ENCODE data around the gene MS4A4E.

The MS4A4E gene

DNA sequence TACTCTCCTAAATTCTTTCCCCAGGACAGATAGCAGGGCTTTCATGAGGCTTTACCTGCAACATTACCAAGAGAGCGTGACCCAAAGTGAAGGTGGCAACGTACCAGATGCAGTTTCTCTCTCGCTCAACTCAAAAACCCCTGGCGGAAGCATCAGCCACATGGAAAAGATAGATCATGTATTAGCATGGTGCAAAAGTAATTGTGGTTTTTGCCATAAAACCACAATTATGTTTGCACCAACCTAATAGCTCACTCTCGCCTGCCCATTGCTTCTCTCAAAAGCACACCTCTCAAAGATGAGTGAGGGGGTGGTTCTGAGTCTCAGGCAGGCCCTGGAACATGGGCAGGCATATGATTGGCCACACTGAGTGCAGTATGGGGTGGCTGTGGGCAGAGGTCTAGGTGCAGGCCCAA lies 67.1 kb downstream of the MS4A4E start:
- no peak for DNase-seq (ENCODE audit: low read depth in 2 of 2)

DNA sequence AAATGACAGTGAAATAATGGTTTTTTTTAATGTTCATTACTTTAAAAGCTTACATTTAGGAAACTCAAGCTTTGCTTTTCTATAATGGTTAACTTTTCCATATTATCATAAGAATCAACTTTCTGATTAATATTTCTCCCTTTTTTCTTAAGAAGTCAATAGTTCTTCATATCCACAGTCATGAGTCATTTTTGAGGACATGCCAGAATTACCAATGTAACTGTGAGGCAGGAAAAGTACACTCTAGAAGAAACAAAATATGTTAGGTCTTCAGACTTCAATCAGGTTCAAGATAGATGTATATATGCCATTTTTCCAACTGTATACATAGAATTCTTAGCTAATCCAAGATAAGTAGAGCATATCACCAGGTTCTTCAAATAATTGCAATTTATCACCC lies 70.9 kb downstream of the MS4A4E start:
- H3K4me3 ChIP-seq (replicated peaks in 1 of 2; ENCODE audit: low read depth in 2 of 2, low read length in 2 of 2): no peak overlapping the region
- no peak for DNase-seq (ENCODE audit: low read depth in 2 of 2)
- TF ChIP-seq, protein P1, sequence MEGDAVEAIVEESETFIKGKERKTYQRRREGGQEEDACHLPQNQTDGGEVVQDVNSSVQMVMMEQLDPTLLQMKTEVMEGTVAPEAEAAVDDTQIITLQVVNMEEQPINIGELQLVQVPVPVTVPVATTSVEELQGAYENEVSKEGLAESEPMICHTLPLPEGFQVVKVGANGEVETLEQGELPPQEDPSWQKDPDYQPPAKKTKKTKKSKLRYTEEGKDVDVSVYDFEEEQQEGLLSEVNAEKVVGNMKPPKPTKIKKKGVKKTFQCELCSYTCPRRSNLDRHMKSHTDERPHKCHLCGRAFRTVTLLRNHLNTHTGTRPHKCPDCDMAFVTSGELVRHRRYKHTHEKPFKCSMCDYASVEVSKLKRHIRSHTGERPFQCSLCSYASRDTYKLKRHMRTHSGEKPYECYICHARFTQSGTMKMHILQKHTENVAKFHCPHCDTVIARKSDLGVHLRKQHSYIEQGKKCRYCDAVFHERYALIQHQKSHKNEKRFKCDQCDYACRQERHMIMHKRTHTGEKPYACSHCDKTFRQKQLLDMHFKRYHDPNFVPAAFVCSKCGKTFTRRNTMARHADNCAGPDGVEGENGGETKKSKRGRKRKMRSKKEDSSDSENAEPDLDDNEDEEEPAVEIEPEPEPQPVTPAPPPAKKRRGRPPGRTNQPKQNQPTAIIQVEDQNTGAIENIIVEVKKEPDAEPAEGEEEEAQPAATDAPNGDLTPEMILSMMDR (IDR thresholded peaks at IDR 0.05; ENCODE audit: low read depth, low read length): no peak

More for the DNA sequence above, 67.1 kb downstream of the MS4A4E start:
- TF ChIP-seq, protein P1 (IDR thresholded peaks at IDR 0.05; ENCODE audit: low read depth, low read length): no peak
- H3K4me3 ChIP-seq (replicated peaks in 1 of 2; ENCODE audit: low read depth in 2 of 2, low read length in 2 of 2): no peak overlapping the region

DNA sequence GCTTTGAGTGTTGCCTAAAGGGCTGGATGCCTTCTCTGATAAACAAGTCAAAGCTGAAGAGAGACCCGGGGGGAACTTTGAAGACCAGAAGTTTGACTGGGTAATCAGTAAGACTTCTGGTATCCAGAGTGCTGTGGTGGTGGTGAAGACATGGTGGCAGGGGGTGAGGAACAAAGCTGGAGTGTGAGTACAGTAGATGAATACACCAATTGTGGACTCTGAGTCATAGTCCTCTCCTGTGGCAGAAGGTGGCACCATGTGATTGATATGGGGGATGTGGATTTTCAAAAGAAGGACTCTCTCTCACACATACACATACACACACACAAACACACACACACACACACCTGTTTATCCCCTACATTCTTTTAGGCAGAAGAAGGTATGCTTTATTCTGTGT lies 72.4 kb downstream of the MS4A4E start:
- H3K4me3 ChIP-seq (replicated peaks in 1 of 2; ENCODE audit: low read depth in 2 of 2, low read length in 2 of 2): no peak overlapping the region
- no peak for DNase-seq (ENCODE audit: low read depth in 2 of 2)
- TF ChIP-seq, protein P1 (IDR thresholded peaks at IDR 0.05; ENCODE audit: low read depth, low read length): no peak

DNA sequence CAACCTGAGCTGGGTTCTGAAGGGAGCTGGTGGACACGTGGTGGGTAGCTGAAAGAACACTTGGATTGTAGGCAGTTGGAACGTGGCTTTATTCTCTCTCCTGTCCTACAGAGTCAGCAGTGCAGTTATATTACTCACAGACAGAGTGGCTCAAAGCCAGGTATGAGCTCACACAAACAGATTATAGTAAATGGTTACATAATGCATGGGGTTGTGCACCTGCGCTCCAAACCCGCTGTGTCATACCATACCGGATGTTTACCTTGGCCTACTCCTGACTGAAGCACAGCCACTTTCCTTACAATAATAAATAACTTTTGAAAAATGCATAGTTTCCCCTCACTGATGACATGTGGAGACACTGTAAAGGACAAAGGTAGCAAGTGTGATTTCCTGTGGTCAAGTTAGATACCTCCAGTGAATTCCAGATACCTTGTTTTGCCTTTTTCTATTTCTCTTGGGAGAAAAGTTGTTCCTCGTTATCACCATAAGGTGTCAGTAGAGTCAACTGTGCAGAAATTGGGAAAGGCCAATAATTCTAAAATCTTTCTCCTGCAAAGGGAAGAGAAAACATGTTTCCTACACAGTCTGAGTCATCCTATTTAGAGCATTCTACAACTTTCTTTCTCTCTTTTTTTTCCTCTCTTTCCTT lies 73.5 kb downstream of the MS4A4E start:
- peak; percentile 7 to 58 for DNase-seq (ENCODE audit: low read depth in 2 of 2)
- H3K4me3 ChIP-seq (replicated peaks in 1 of 2; ENCODE audit: low read depth in 2 of 2, low read length in 2 of 2): no peak overlapping the region
- TF ChIP-seq, protein P1 (IDR thresholded peaks at IDR 0.05; ENCODE audit: low read depth, low read length): peak; percentile 35

DNA sequence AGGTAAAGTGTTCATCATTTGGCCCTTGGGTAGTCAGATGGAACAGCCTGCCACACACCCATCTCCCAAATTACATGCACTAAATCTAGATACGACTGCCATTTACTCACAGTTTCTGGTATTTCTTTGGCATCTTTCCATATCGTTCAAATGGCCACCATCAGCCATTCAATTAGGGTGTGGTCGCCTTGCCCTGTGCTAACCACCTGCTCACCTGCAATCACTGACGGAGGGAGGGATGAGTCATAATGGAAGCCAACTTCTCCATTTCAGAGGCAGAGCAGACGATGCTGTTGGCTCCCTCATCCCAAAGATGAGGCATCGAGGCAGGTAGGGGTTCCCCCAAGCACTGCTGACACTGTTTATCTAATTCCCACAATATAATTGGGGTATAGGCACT lies 74.6 kb downstream of the MS4A4E start:
- no peak for DNase-seq (ENCODE audit: low read depth in 2 of 2)
- TF ChIP-seq, protein P1 (IDR thresholded peaks at IDR 0.05; ENCODE audit: low read depth, low read length): no peak
- H3K4me3 ChIP-seq (replicated peaks in 1 of 2; ENCODE audit: low read depth in 2 of 2, low read length in 2 of 2): no peak overlapping the region

DNA sequence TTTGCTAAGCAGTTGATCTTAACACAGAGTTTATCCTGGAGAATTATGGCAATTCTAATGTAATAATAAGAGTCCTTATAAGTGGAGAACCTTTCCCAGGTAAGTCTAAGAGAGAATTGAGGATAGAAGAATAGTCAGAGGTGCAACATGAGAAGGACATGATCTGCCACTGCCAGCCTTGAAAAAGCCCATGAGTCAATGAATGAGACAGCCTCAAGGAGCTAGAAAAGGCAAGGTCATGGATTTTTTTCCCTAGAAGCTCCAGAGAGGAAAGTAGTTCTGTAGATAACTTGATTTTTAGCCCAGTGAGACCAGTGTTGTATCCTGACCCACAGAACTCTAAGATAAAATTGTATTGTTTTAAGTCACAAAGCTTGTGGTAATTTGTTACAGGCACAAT lies 77.0 kb downstream of the MS4A4E start:
- TF ChIP-seq, protein P1 (IDR thresholded peaks at IDR 0.05; ENCODE audit: low read depth, low read length): no peak
- H3K4me3 ChIP-seq (replicated peaks in 1 of 2; ENCODE audit: low read depth in 2 of 2, low read length in 2 of 2): no peak overlapping the region
- no peak for DNase-seq (ENCODE audit: low read depth in 2 of 2)

DNA sequence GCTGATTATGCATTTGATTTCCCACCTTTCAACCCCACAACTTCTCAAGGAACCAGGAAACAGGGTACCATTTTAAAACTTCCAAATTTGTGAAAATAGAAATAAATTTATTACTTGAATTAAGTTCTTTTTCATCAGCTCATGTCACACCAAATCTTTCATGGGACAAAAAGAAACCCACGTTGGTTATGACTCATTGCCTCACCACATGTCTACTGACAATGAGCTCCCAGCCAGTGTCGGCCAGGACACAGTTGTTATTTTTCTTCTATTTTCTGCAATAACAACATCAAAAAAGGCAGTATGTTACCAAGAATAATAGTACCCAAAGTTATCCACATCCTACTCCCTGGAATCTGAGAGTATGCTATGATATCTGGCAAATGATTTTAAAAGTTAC lies 77.4 kb downstream of the MS4A4E start:
- no peak for DNase-seq (ENCODE audit: low read depth in 2 of 2)
- TF ChIP-seq, protein P1 (IDR thresholded peaks at IDR 0.05; ENCODE audit: low read depth, low read length): no peak

More for the DNA sequence above, 77.4 kb downstream of the MS4A4E start:
- no peak overlapping the region for H3K4me3 ChIP-seq (replicated peaks in 1 of 2; ENCODE audit: low read depth in 2 of 2, low read length in 2 of 2)

Measured in cardiac fibroblast (primary cell).